ENCODE measurements around the gene GPR83.
"Not testable (repeated sequence)": the region's sequence is repeated elsewhere in the genome, so short reads cannot be mapped to it uniquely, and the experiment has no call there.

- not testable (repeated sequence) for TF ChIP-seq CTCF, POLR2A (IDR thresholded peaks at IDR 0.05)
These were observed 50.2 kb downstream of the GPR83 start for GRCh38 chr11:94350850-94351563.
